COLO829 (cell line): ENCODE data around the gene FIG4.
"Not testable (repeated sequence)": the region's sequence is repeated elsewhere in the genome, so short reads cannot be mapped to it uniquely, and the experiment has no call there.

Experiments used
- DNase-seq: peaks from one replicate; pipeline ENCODE4 v3.0.0; 2012; ENCODE audit warnings: low spot score

The FIG4 gene

DNA sequence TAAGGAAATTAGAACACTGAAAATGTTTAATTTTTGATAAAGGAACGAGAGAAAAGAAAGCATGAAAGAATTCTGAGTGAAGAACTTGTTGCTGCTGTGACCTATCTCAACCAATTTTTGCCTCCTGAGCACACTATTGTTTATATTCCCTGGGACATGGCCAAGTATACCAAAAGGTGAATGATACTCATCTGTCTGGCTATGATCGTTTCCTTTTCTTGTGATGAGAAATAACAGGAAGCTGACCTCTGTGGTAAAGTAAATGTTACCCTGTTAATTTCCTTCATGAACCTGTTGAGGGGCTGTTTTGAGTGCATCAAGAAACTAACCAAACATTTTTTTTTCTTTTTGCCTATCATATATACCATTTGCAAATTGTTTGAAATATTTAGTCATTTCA, 69.1 kb downstream of the FIG4 start:
- no peak for DNase-seq

DNA sequence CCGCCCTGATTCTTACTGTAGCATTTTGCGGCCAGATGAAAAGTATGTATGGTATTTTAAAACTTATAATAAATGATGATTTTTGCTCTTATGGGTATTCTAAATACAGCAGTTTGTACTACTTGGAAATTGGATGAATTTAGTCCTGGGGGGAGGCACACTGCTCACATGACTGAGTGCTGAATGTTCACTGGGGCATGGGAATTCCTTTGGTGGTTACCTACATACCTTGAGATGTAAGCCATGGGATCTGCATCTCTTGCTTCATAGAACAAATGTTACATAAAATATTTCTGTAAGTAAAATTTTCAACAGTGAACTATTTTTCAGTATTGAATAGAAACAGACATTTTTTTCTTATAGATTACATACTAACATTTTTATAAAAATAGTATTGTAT, 71.1 kb downstream of the FIG4 start:
- no peak for DNase-seq

DNA sequence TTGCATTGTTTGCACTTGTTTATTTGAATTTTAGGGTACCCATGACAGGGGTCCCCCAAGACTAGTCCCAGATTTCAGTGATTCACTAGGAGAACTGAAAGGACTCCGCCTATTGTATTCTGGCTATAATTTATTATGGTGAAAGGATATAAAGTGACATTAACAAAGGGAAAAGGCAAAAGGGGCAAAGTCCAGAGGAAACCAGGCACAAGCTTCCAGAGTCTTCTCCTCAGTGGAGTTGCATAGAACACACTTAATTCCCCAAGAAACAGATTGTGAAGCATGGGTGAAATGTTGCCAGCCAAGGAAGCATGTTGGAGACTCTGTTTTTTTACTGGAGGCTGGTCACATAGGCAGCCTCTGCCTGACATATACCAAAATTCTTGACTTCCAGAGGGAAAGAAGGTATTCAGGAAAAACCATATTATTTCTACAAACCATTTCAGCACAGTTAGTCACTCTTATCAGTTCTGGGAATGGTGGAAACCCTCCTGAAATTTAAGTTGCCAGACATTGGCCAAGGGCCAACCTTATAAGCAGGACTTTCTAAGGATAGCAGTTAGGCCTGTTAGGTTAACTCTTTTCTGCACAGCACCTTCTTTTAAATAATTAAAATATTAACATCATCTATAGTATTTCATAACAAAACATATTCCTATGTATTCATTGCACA, 71.8 kb downstream of the FIG4 start:
- no peak for DNase-seq

- no peak for DNase-seq
Observed at GRCh38 chr6:109766167-109766566, 75.1 kb downstream of the FIG4 start.

DNA sequence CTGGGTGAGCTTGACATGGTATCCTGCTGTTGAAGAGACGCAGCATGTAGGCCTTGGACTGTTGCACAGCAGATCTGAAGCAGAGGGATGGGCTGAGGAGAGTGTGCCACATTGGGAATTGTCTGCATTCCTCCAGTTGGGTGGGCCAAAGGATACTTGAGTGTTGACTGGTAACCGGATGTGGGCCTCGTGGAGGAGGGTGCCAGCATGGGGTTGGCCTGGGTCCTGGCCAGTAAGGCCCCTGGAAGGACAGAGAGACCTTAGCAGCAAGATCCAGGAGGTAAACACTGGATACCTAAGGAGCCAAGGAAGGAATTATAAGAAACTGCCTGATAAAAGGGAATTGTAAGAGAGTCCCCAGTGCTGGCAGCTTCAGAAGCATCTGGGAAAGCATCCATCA, 76.9 kb downstream of the FIG4 start:
- no peak for DNase-seq

DNA sequence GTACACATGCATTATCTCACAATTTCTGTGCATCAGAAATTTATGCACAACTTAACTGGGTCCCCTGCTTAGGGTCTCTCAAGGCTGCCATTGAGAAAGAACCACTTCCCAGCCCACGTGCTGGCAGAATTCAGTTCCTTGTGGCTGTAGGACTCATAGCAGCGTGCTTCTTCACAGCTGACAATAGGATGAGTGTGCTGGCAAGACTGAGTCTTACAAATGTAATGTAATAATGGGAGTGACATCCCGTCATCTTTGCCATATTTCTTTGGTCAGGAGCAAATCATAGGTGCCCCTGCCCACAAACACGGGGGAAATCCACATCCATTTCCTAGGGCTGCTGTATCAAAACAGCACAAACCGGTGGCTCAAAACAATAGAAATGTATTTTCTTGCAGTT, 77.4 kb downstream of the FIG4 start:
- no peak for DNase-seq

DNA sequence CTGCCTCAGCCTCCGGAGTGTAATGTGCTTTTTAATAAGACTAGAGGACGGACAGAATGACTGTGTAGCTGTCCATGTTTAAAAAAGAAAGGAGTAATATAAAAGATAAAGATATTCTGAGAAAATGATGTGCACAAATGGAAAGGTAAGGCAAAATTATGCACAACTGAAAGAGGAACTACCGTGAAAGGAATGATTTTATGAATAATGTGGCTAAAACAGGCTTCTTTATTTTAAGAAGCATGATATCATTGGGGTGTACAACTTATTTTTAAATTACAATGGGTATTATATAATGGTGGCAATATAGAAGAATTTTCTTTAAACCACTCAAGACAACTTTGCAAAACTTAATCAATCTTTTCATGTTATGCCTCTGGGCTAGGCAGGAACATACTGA, 78.1 kb downstream of the FIG4 start:
- no peak for DNase-seq

DNA sequence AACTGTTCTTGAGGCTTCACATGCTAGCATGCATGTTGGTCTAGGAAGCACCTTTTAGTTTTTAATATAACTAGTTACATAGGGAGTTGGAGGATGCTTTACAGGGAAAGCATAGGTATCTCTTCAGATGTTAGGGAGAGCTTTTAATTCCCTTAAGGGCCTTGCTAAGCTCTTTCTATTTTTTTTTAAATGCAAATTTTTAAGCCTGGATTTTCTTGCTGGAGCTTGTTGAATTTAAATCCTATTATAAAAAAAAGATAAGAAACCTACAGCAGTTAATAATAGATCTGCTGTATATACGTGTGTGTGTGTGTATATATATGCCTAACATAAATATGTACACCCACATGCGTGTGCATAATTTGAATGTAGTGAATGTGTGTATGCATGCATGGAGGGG, 79.0 kb downstream of the FIG4 start:
- no peak for DNase-seq

GRCh38 chr6:109770779-109771178, 79.7 kb downstream of the FIG4 start:
- DNase-seq = no peak

- not testable (repeated sequence) for DNase-seq
Observed at GRCh38 chr6:109771939-109772755, 81.1 kb downstream of the FIG4 start.

- no peak for DNase-seq
Observed at GRCh38 chr6:109772883-109773431, 81.9 kb downstream of the FIG4 start.

GRCh38 chr6:109781001-109781400, 89.9 kb downstream of the FIG4 start:
- DNase-seq = no peak

- no peak for DNase-seq
Observed at GRCh38 chr6:109782491-109782999, 91.4 kb downstream of the FIG4 start.

GRCh38 chr6:109783250-109783986, 92.3 kb downstream of the FIG4 start:
- no peak for DNase-seq

DNA sequence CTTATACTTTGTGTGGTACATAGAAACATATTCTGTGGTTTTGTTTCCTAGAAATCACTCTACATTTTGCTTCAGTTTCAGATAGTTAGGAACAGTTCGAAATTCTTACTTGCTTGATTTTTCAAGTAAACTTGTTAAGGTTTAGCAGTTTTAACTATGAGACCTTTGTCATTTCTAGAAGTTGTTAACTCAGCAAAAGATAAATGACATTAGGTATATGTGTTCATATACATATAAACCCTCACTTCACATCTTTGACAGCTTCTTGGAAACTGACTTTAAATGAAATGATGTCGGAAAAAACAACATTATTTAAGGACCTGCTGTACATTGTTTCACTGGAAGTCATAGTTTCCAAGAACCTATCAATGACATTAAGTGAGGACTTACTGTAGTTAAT, 96.2 kb downstream of the FIG4 start:
- no peak for DNase-seq

DNA sequence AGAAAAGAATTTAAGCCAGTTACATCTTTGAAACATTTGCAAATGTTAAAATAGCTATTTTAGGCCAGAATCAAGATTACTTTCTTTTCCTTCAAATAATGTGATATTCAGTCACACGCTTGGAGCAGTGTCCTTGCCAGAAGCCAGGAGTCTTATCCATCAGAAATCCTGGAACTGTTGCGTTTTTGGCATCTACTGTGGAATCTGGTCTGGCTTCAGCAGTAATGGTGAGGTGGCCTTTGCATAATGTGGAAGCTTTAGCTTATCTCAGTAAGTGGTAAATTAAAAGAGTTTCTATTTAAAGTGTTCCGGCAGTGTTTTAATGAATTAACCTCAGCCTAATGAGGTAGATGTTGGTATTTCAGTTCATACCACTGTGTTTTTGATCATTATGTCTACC, 97.6 kb downstream of the FIG4 start:
- DNase-seq = no peak

DNA sequence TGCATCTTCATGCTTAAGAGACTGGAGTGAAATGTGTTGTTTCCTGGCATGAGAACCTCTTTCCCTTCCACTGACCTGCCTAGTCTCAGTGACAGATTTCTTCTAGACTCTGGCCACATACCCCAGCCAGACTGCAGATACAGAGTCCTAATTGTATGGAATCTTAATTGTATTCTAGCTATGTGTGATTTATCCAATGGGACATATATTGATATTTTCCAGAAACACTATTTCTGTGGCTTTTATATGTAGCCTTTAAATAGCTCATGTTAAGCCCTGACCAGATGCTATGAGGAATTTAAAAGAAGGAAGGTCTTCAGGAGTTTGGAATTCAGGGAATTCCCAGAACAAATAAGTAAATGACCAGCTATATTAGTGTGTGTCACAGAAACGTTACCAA, 99.0 kb downstream of the FIG4 start:
- DNase-seq = no peak

- DNase-seq = no peak
Observed at GRCh38 chr6:109791301-109791700, 100.2 kb downstream of the FIG4 start.

DNA sequence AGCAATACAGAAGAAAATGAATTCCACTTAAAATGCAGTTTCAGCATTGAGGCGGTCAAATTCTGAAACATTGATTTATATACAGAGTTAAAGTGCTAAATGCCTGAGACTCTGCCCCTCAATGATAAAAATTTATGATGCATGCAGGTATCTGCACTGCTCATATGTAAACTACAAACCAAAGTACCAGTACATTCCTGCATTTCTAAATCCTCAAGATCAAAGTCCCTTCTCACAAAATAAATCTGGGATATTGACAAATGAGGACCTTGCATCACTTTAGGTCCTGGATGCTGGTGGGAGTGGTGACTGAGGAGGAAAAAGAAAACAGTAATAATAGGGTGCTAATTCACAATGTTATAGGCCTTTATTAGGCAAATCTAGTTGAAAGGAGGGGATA, 101.9 kb downstream of the FIG4 start:
- no peak for DNase-seq

DNA sequence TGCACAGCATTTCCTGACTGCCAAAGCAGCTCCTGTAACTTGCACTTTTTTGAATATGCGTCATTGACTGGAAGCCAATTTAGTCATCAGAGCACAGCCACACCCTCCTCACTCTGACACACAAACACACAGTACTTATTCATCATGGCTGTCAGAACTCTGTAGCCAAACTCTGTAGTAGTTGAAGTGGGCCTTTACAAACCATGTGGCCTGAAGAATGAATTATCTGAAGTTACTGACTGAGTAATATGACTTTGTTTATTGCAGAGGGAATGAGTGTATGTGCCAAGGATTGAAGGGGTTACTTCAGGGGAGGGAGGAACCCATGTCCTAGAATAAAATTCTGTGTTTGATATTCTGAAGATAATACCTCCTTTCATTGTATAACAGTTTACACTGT, 102.7 kb downstream of the FIG4 start:
- DNase-seq = peak; percentile 85

DNA sequence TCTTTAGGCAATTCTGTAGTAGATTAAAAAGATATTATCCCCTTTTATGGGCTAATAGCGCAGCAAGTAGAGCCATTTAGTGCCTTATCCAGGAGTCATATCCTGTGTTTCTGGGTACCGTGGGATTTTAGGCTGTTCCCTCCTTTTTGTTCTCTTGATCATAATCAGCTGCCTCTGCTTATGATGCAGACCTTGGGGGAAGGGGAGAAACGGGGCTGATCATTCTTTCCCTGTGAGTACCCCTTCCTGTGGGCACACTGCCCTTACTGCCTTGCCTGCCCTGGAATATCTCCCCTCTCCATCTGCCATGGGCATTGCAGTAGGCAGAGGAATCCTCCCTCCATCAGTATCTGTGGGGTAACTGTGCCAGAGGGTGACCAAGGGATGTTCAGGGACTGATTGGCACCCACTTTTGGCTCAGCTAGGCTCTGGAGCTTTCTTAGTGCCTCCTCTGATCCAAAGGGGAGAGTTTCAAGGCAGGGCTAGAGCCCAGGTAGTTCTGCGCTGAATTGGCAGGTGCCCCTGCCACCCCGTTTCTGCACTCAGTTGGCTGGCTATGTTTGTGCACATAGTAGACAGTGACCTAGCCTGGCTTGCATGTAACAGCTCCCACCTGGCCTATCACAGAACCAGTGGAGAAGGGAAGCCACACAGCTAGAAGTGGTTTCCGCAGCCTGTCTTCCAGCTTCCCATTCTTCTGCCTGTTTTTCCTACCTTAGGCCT, 103.3 kb downstream of the FIG4 start:
- DNase-seq = peak; percentile 74

- no peak for DNase-seq
Observed at GRCh38 chr6:109795994-109796555, 105.0 kb downstream of the FIG4 start.
